ENCODE measurements around the gene CYFIP2. TPM values are rescaled to one million over a fixed set of nuclear protein-coding genes. Genes with fewer than 3 reads are reported as not detected.

Gene CYFIP2
- total RNA-seq (2014; rRNA removed; shearing (Covaris generic)) (1.8 and 5.9 TPM in 2 replicates), polyA plus RNA-seq (2016; fragmentation: Nextera tagmentation; extraction: Ambion mirVana) (2.2 and 3.0 TPM in 2 replicates)

GRCh38 chr5:157265714-157266285 is at the start of gene CYFIP2:
Gene CYFIP2, plus strand, starts transcription at chr5:157266123. Its CDS starts 19,239 bp downstream, at chr5:157285362.
- Histone ChIP-seq H3K9me2 (ENCODE audit: insufficient read depth) (no peaks in the 10 kb centered on the region), H3K9ac (peak within 1 kb of the TSS; percentile 30; the same call in 1 of the 2 replicates), H3K27ac (no peak within 1 kb of the TSS), H3K4me2 (ENCODE audit: unreplicated experiment) (peak within 1 kb of the TSS; percentile 85), H3K4me1 (ENCODE audit: insufficient read depth) (no peaks in the 10 kb centered on the region), H3K27me3 (replicated peaks; ENCODE audit: insufficient read depth) (no peaks in the 10 kb centered on the region), H3K79me2 (ENCODE audit: insufficient read depth) (no peaks in the 10 kb centered on the region), H2AFZ (peak within 1 kb of the TSS; percentile 98), H3K4me3 (peak within 1 kb of the TSS; percentile 86), H3F3A (ENCODE audit: insufficient read depth) (no peaks in the 10 kb centered on the region), H4K20me1 (ENCODE audit: insufficient read depth) (no peaks in the 10 kb centered on the region), H3K36me3 (ENCODE audit: low read depth) (no peaks in the 10 kb centered on the region), H3K9me3 (ENCODE audit: low read depth) (no peaks in the 10 kb centered on the region)
- TF ChIP-seq EZH2phosphoT487 (IDR thresholded peaks at IDR 0.05; ENCODE audit: insufficient read depth, low read depth) (no peak), EZH2 (IDR thresholded peaks at IDR 0.05; ENCODE audit: insufficient read depth, poor library complexity, severe bottlenecking) (no peak)
- 2 to 3% methylated on average over 26 to 36 of the region's 58 CpGs for WGBS, 2 experiments (ENCODE audit: low coverage in 1 of 2, low lambda C conversion rate in 2 of 2, missing lambda C conversion rate in 2 of 2)
- peak; percentile 70 for DNase-seq
- in situ Hi-C loops (cut with MboI): no loop called here

GRCh38 chr5:157216391-157217142 is 49.4 kb upstream of the CYFIP2 start:
- WGBS, 2 experiments (ENCODE audit: low coverage in 1 of 2, low lambda C conversion rate in 2 of 2, missing lambda C conversion rate in 2 of 2): 46 to 47% methylated on average over 6 of the region's 6 CpGs
- Histone ChIP-seq H3K9me3 (ENCODE audit: low read depth) (no peaks in the 10 kb centered on the region), H3K4me1 (ENCODE audit: insufficient read depth) (no peaks in the 10 kb centered on the region), H4K20me1 (ENCODE audit: insufficient read depth) (no peaks in the 10 kb centered on the region), H3K79me2 (ENCODE audit: insufficient read depth) (no peaks in the 10 kb centered on the region), H3K36me3 (ENCODE audit: low read depth) (no peaks in the 10 kb centered on the region), H3K9me2 (ENCODE audit: insufficient read depth) (no peaks in the 10 kb centered on the region), H2AFZ (no peak overlapping the region), H3K27me3 (replicated peaks; ENCODE audit: insufficient read depth) (no peaks in the 10 kb centered on the region), H3K9ac (no peak overlapping the region), H3K4me3 (no peak overlapping the region), H3F3A (ENCODE audit: insufficient read depth) (no peaks in the 10 kb centered on the region), H3K4me2 (ENCODE audit: unreplicated experiment) (no peak overlapping the region), H3K27ac (no peak overlapping the region)
- no peak for TF ChIP-seq EZH2 (IDR thresholded peaks at IDR 0.05; ENCODE audit: insufficient read depth, poor library complexity, severe bottlenecking)
- no peak for TF ChIP-seq EZH2phosphoT487 (IDR thresholded peaks at IDR 0.05; ENCODE audit: insufficient read depth, low read depth)
- in situ Hi-C loops (cut with MboI): no loop called here
- DNase-seq: no peak

GRCh38 chr5:157217289-157218024 is 48.5 kb upstream of the CYFIP2 start:
- Histone ChIP-seq H3K9me3 (ENCODE audit: low read depth) (no peaks in the 10 kb centered on the region), H3K4me2 (ENCODE audit: unreplicated experiment) (no peak overlapping the region), H3F3A (ENCODE audit: insufficient read depth) (no peaks in the 10 kb centered on the region), H3K27me3 (replicated peaks; ENCODE audit: insufficient read depth) (no peaks in the 10 kb centered on the region), H3K9me2 (ENCODE audit: insufficient read depth) (no peaks in the 10 kb centered on the region), H3K27ac (no peak overlapping the region), H3K4me1 (ENCODE audit: insufficient read depth) (peaks cover 5% of the 10 kb centered on the region; the same call in 1 of the 2 replicates), H3K79me2 (ENCODE audit: insufficient read depth) (no peaks in the 10 kb centered on the region), H3K36me3 (ENCODE audit: low read depth) (no peaks in the 10 kb centered on the region), H3K9ac (no peak overlapping the region), H4K20me1 (ENCODE audit: insufficient read depth) (no peaks in the 10 kb centered on the region), H3K4me3 (no peak overlapping the region), H2AFZ (no peak overlapping the region)
- TF ChIP-seq EZH2 (IDR thresholded peaks at IDR 0.05; ENCODE audit: insufficient read depth, poor library complexity, severe bottlenecking): no peak
- TF ChIP-seq EZH2phosphoT487 (IDR thresholded peaks at IDR 0.05; ENCODE audit: insufficient read depth, low read depth): no peak
- 49 to 52% methylated on average over 5 of the region's 5 CpGs for WGBS, 2 experiments (ENCODE audit: low coverage in 1 of 2, low lambda C conversion rate in 2 of 2, missing lambda C conversion rate in 2 of 2)
- in situ Hi-C loops (cut with MboI): no loop called here
- DNase-seq: no peak

DNA sequence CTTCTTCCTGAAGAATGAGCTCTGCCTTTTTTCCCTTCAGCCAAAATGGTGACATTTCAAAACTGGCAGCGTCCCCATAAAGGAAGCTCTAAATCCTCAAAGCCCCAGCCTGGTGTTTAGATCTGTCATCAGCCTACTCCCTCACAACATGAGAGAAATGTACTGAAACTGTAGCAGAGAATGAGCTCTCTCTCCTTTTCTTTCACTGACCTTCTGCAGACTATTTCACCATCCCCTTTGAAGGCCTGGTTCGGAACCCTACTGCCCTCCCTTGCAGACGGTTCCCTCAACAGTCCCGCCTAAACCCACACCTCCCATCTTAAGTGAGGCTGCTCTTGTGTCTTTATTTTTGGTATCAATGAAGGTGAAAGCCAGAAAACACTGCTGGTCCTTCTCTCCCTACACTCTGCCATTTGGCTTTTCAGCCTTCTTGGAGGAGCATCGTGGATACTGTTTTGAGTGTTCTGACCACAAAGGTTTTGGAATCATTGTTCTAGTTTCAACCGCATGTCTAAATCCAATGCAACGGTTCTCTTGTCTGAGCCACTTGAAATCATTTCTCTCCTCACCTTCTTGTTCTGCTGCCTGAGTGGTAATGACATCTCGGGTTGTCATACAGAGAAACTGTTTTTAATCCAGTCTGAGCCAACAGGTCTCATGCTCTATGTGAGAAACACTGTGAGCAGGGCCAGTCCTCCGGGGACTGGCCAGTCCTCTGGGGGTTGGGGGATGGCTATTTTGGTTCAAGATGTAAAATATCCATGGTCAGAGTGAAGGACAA is 46.2 kb upstream of the CYFIP2 start:
- no peaks in the 10 kb centered on the region for H3K9me2 ChIP-seq (ENCODE audit: insufficient read depth)
- DNase-seq: peak; percentile 39
- in situ Hi-C loops (cut with MboI): no loop called here
- no peak overlapping the region for H3K27ac ChIP-seq
- peaks cover 15% of the 10 kb centered on the region for H3K4me1 ChIP-seq (ENCODE audit: insufficient read depth)
- H3K36me3 ChIP-seq (ENCODE audit: low read depth): no peaks in the 10 kb centered on the region
- no peak overlapping the region for H3K4me3 ChIP-seq
- H3F3A ChIP-seq (ENCODE audit: insufficient read depth): peaks cover 9% of the 10 kb centered on the region
- H2AFZ ChIP-seq: peak overlapping the region; percentile 45; the same call in 1 of the 2 replicates
- H3K27me3 ChIP-seq (replicated peaks; ENCODE audit: insufficient read depth): no peaks in the 10 kb centered on the region
- no peaks in the 10 kb centered on the region for H3K9me3 ChIP-seq (ENCODE audit: low read depth)
- H3K79me2 ChIP-seq (ENCODE audit: insufficient read depth): no peaks in the 10 kb centered on the region
- peak overlapping the region; percentile 31 for H3K4me2 ChIP-seq (ENCODE audit: unreplicated experiment)
- 28 to 35% methylated on average over 9 of the region's 9 CpGs for WGBS, 2 experiments (ENCODE audit: low coverage in 1 of 2, low lambda C conversion rate in 2 of 2, missing lambda C conversion rate in 2 of 2)
- TF ChIP-seq EZH2phosphoT487 (IDR thresholded peaks at IDR 0.05; ENCODE audit: insufficient read depth, low read depth) (no peak), EZH2 (IDR thresholded peaks at IDR 0.05; ENCODE audit: insufficient read depth, poor library complexity, severe bottlenecking) (no peak)
- H4K20me1 ChIP-seq (ENCODE audit: insufficient read depth): no peaks in the 10 kb centered on the region
- no peak overlapping the region for H3K9ac ChIP-seq
